Measurements from ENCODE around the gene LRRC8A. TPM values are rescaled to one million over a fixed set of nuclear protein-coding genes. Genes with fewer than 3 reads are reported as not detected.

LRRC8A gene
- total and polyA plus RNA-seq, 8 donors: 8.7 to 20.4 (median 10.1) TPM

DNA sequence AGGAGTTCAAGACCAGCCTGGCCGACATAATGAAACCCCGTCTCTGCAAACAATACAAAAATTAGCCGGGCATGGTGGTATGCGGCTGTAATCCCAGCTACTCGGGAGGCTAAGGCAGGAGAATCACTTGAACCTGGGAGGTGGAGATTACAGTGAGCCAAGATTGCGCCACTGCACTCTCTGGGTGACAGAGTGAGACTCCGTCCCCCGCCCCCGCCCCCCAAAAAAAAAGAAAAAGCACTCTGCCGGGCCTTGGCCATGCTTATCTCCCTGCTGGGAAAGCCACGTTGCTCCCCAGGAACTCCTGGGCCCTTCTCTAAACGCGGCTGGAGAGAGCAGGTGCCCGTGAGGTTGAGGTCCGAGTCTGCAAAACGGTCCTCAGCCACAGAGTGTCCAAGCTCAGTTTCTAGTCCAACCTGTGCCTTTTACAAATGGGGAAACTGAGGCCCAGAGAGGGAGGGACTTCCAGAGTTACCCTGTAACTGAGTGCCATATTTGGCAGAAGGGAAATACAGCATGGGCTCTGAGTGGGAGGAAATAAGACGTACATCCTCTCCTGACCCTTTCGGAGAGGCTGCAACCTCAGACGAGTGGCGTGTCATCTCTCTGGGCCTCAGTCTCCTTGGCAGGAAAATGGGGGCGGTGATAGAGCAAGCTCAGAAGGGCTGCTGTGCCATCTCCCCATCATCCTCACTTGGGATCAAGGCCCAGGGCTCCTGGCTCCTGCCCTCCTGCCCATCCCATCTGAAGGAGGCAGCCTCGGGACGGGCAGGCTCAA lies 32.3 kb downstream of the LRRC8A start:
- no peaks in the 10 kb centered on the region for H3K27me3 ChIP-seq
- FAIRE-seq (no peak), DNase-seq (no peak), ATAC-seq (no peak)
- WGBS, 2 donors: 72 to 73% methylated on average over 23 of the region's 23 CpGs
- no peaks in the 10 kb centered on the region for H3K9me3 ChIP-seq
- peaks cover 15 to 20% (median 17%) of the 10 kb centered on the region in 3 donors for H3K4me1 ChIP-seq
- intact Hi-C loops (cut with DNase I): no loop called here
- peaks cover 0 to 7% (median 1%) of the 10 kb centered on the region in 3 donors for H3K36me3 ChIP-seq
- H3K27ac ChIP-seq: no peak overlapping the region
- no peak for TF ChIP-seq CTCF (IDR thresholded peaks at IDR 0.05)
- no peak overlapping the region for H3K4me3 ChIP-seq

GRCh38 chr9:128916204-128916603 lies 34.3 kb downstream of the LRRC8A start:
- ATAC-seq (peak; percentile 42 to 61 (median 47)), DNase-seq (peak; percentile 51 to 89 (median 65))

DNA sequence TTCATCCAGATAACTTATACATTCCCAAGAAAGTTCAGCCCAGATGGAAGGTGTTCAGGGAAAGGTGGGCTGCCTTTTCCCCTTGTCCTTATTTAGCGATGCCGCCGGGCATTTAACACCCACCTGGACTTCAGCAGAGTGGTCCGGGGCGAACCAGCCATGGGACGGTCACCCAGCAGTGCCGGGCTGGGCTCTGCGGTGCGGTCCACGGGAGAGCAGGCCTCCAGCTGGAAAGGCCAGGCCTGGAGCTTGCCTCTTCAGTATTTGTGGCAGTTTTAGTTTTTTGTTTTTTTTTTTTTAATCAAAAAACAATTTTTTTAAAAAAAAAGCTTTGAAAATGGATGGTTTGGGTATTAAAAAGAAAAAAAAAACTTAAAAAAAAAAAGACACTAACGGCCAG lies 34.8 kb downstream of the LRRC8A start:
- Histone ChIP-seq H3K36me3 (no peaks in the 10 kb centered on the region), H3K4me3 (peak overlapping the region in 3 of 4 donors; percentile 17 to 46 (median 30)), H3K9me3 (no peaks in the 10 kb centered on the region), H3K27ac (peak overlapping the region; percentile 73 to 92 (median 85)), H3K4me1 (peaks cover 27 to 44% (median 33%) of the 10 kb centered on the region in 3 donors), H3K27me3 (no peaks in the 10 kb centered on the region)
- peak; percentile 2 to 11 (median 4) for ATAC-seq
- no peak for FAIRE-seq
- no peak for DNase-seq
- TF ChIP-seq CTCF (IDR thresholded peaks at IDR 0.05): no peak
- intact Hi-C loops (cut with DNase I): no loop called here
- WGBS, 2 donors: 57 to 72% methylated on average over 11 of the region's 11 CpGs

More at GRCh38 chr9:128916204-128916603, 34.3 kb downstream of the LRRC8A start:
- Histone ChIP-seq H3K4me3 (peak overlapping the region in 3 of 4 donors; percentile 17 to 46 (median 30)), H3K36me3 (no peaks in the 10 kb centered on the region), H3K4me1 (peaks cover 27 to 40% (median 33%) of the 10 kb centered on the region in 3 donors), H3K27me3 (no peaks in the 10 kb centered on the region), H3K9me3 (no peaks in the 10 kb centered on the region), H3K27ac (peak overlapping the region; percentile 73 to 92 (median 85))
- intact Hi-C loops (cut with DNase I): no loop called here
- 38 to 41% methylated on average over 13 to 18 of the region's 18 CpGs for WGBS, 2 donors
- FAIRE-seq: no peak
- no peak for TF ChIP-seq CTCF (IDR thresholded peaks at IDR 0.05)

DNA sequence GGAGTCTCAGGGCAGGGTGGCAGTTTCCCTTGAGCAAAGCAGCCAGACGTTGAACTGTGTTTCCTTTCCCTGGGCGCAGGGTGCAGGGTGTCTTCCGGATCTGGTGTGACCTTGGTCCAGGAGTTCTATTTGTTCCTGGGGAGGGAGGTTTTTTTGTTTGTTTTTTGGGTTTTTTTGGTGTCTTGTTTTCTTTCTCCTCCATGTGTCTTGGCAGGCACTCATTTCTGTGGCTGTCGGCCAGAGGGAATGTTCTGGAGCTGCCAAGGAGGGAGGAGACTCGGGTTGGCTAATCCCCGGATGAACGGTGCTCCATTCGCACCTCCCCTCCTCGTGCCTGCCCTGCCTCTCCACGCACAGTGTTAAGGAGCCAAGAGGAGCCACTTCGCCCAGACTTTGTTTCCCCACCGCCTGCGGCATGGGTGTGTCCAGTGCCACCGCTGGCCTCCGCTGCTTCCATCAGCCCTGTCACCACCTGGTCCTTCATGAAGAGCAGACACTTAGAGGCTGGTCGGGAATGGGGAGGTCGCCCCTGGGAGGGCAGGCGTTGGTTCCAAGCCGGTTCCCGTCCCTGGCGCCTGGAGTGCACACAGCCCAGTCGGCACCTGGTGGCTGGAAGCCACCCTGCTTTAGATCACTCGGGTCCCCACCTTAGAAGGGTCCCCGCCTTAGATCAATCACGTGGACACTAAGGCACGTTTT lies 35.4 kb downstream of the LRRC8A start:
- no peaks in the 10 kb centered on the region for H3K36me3 ChIP-seq
- peak overlapping the region; percentile 73 to 92 (median 85) for H3K27ac ChIP-seq
- no peaks in the 10 kb centered on the region for H3K27me3 ChIP-seq
- no peak for FAIRE-seq
- peak overlapping the region in 1 of 4 donors; percentile 46 for H3K4me3 ChIP-seq
- peak; percentile 84 to 96 (median 94) for DNase-seq
- no peak for TF ChIP-seq CTCF (IDR thresholded peaks at IDR 0.05)
- 34 to 39% methylated on average over 26 of the region's 26 CpGs for WGBS, 2 donors
- H3K4me1 ChIP-seq: peaks cover 27 to 44% (median 33%) of the 10 kb centered on the region in 3 donors
- peak; percentile 75 to 80 (median 76) for ATAC-seq
- intact Hi-C loops (cut with DNase I): no loop called here
- no peaks in the 10 kb centered on the region for H3K9me3 ChIP-seq

Measured in pancreas (tissue), 10 donors.